Mesendoderm (in vitro differentiated cells): Measurements from ENCODE around the gene CDC42BPA.

Experiments
- DNase-seq: peaks from one replicate; pipeline ENCODE4 v3.0.0; 2013
- H2AK5ac ChIP-seq: 2 replicates; pipeline ENCODE4 v1.6.1; 2013; ENCODE audit warnings: low read length, inconsistent platforms
- H2BK120ac ChIP-seq: 2 replicates; pipeline ENCODE4 v1.6.1; 2013; ENCODE audit warnings: low read depth, mild to moderate bottlenecking, low read length, moderate library complexity, mixed read lengths
- H2BK15ac ChIP-seq: replicated peaks from 2 replicates; pipeline ENCODE4 v1.6.1; 2013; ENCODE audit warnings: low read depth, mild to moderate bottlenecking, moderate library complexity
- H2BK5ac ChIP-seq: 2 replicates; pipeline ENCODE4 v1.6.1; 2013; ENCODE audit warnings: low read length, inconsistent platforms
- H3K18ac ChIP-seq: 2 replicates; pipeline ENCODE4 v1.6.1; 2013; ENCODE audit warnings: mild to moderate bottlenecking, low read length, mixed read lengths
- H3K23ac ChIP-seq: one replicate; pipeline ENCODE4 v1.6.1; 2013; ENCODE audit warnings: low read length
- H3K27ac ChIP-seq: 2 replicates; pipeline ENCODE4 v1.5.1; 2013; ENCODE audit warnings: low read depth, mild to moderate bottlenecking, inconsistent platforms, low read length, moderate library complexity
- H3K27me3 ChIP-seq: 2 replicates; pipeline ENCODE4 v1.6.1; 2013; ENCODE audit warnings: low read length, control low read depth, mild to moderate bottlenecking, inconsistent platforms; ENCODE audit not compliant: insufficient read depth, poor library complexity
- H3K36me3 ChIP-seq: 2 replicates; pipeline ENCODE4 v1.6.1; 2013; ENCODE audit warnings: low read length, inconsistent platforms; ENCODE audit not compliant: control insufficient read depth, insufficient read depth
- H3K4ac ChIP-seq: one replicate; pipeline ENCODE4 v1.6.1; 2013; ENCODE audit warnings: low read depth, mild to moderate bottlenecking, low read length, moderate library complexity
- H3K4me1 ChIP-seq: 2 replicates; pipeline ENCODE4 v1.6.1; 2013; ENCODE audit warnings: low read depth, low read length, inconsistent platforms; ENCODE audit not compliant: control insufficient read depth
- H3K4me2 ChIP-seq: 2 replicates; pipeline ENCODE4 v1.6.1; 2013; ENCODE audit warnings: low read length
- H3K4me3 ChIP-seq: 2 replicates; pipeline ENCODE4 v1.5.1; 2013; ENCODE audit warnings: mild to moderate bottlenecking, low read length
- H3K56ac ChIP-seq: one replicate; pipeline ENCODE4 v1.6.1; 2013; ENCODE audit warnings: low read length
- H3K79me1 ChIP-seq: 2 replicates; pipeline ENCODE4 v1.6.1; 2013; ENCODE audit warnings: low read length, inconsistent platforms
- H3K79me2 ChIP-seq: 2 replicates; pipeline ENCODE4 v1.6.1; 2013; ENCODE audit warnings: mild to moderate bottlenecking, low read length; ENCODE audit not compliant: control insufficient read depth, insufficient read depth
- H3K9ac ChIP-seq: 2 replicates; pipeline ENCODE4 v1.6.1; 2013; ENCODE audit warnings: low read length, inconsistent platforms
- H4K5ac ChIP-seq: one replicate; pipeline ENCODE4 v1.6.1; 2013; ENCODE audit warnings: low read length
- H4K8ac ChIP-seq: one replicate; pipeline ENCODE4 v1.6.1; 2013; ENCODE audit warnings: low read depth, mild to moderate bottlenecking, control low read depth, low read length, moderate library complexity
- WGBS: extraction: QIAGEN DNeasy Blood & Tissue Kit; methylation state at CpG from one replicate; pipeline ENCODE4 v1.1.7; 2013; ENCODE audit warnings: low lambda C conversion rate, missing lambda C conversion rate; ENCODE audit not compliant: insufficient coverage; ENCODE audit errors: extremely low coverage; 5-methylcytosine and 5-hydroxymethylcytosine counted together

CDC42BPA gene

DNA sequence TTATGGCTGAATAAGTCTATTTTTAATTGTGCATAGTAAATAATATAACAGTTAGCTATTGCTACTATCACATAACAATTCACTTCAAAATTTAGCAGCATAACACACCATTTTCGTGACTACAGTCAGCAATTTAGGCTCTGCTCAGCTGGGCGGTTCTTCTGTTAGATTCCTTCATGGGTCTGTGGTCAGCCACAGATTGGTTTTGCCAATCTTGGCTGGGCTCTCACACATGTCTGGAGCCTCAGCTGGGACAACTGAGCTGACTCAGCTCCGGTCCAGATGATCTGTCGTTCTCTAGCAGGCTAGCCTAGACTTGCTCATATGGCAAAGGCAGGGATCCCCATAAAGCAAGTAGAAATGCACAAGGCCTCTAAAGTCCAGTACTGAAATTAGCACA, 15.1 kb upstream of the CDC42BPA start:
- no peak overlapping the region for H2BK120ac ChIP-seq
- no peak overlapping the region for H2AK5ac ChIP-seq
- H4K8ac ChIP-seq: no peak overlapping the region
- H3K56ac ChIP-seq: no peak overlapping the region
- H3K4me1 ChIP-seq: peaks cover 4% of the 10 kb centered on the region
- H2BK15ac ChIP-seq: no peak overlapping the region
- no peak overlapping the region for H3K4ac ChIP-seq
- no peak overlapping the region for H4K5ac ChIP-seq
- H2BK5ac ChIP-seq: no peak overlapping the region
- H3K27me3 ChIP-seq: no peaks in the 10 kb centered on the region
- no CpG with 5 or more reads among the region's 4 CpGs for WGBS
- H3K23ac ChIP-seq: no peak overlapping the region
- H3K9ac ChIP-seq: no peak overlapping the region
- no peaks in the 10 kb centered on the region for H3K79me1 ChIP-seq
- no peak overlapping the region for H3K18ac ChIP-seq
- H3K27ac ChIP-seq: no peak overlapping the region
- H3K79me2 ChIP-seq: no peaks in the 10 kb centered on the region
- H3K4me3 ChIP-seq: no peak overlapping the region
- no peak overlapping the region for H3K4me2 ChIP-seq
- H3K36me3 ChIP-seq: no peaks in the 10 kb centered on the region
- no peak for DNase-seq

DNA sequence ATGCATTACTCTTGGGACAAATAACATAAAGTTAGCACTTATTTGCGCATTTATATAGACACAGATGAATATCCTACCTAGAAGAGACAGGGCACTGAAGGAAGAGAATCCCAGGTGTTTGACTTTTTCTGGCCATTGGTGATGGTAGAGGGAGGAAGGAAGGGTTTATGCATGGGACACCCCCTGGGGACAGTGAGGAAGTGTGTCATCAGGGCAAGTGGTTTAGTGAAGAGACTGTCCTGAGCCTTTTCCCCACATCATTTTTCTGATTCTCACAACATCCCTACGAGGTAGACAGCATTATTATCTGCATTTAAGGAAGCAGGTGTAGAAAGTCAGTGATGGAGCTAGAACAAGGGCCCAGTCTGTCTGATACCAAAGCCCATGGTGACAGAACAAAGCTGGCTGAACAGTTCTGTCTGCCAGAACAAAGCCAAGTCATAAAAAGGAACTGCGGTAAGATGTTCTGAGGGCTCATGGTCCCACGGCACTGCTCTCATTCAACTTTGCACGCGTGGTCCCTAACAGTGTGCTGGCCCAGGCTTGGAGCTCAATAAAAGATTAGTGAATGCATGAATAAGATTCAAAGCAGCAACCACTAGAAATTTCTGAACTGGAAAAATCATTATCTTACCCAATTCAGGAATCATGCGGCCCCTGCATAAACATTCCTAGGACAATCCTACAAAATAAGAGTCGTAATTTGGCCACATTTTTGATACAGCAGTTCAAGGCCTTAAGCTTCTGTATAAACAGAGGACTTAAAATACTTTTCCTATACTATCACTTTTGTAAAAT, 12.2 kb upstream of the CDC42BPA start:
- Histone ChIP-seq H2BK120ac (no peak overlapping the region), H3K9ac (no peak overlapping the region), H2BK5ac (no peak overlapping the region), H4K8ac (no peak overlapping the region), H3K4ac (no peak overlapping the region), H3K56ac (no peak overlapping the region), H3K4me3 (no peak overlapping the region), H3K18ac (no peak overlapping the region), H3K4me1 (peaks cover 8% of the 10 kb centered on the region), H3K27ac (no peak overlapping the region), H3K36me3 (no peaks in the 10 kb centered on the region), H3K23ac (no peak overlapping the region), H4K5ac (no peak overlapping the region), H2BK15ac (no peak overlapping the region), H2AK5ac (no peak overlapping the region), H3K79me1 (no peaks in the 10 kb centered on the region), H3K79me2 (no peaks in the 10 kb centered on the region), H3K4me2 (no peak overlapping the region), H3K27me3 (no peaks in the 10 kb centered on the region)
- peak; percentile 30 for DNase-seq
- no CpG with 5 or more reads among the region's 8 CpGs for WGBS

DNA sequence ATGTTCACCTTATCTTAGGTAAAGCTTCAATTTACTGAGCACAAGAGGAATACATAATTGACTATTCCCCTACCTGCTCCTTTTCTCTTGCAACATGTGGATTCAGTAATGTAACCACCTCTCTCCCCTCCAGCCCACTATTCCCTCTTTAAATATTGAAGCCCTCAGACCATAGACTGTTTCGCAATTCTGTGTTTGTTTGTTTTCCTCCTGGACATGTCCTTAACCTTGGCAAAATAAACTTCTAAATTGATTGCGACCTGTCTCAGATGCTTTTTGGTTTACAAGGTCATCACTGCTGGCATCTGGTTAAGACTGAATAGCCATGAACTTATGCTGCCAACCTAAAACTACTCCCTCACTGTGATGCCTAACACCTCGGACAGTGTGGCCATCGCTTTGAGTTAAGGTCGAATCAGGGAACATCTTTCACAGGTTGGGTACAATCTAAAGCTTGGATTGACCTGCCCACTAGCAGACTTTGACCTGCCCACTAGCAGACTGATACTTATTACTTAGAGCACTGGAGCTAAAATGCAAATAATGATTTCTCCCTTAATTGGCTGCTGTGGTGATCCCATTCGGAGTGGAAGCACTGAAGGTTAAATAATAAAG, 10.2 kb upstream of the CDC42BPA start:
- H3K56ac ChIP-seq: no peak overlapping the region
- no peak overlapping the region for H3K9ac ChIP-seq
- H3K79me2 ChIP-seq: no peaks in the 10 kb centered on the region
- H3K79me1 ChIP-seq: no peaks in the 10 kb centered on the region
- DNase-seq: no peak
- no peak overlapping the region for H2BK15ac ChIP-seq
- no peak overlapping the region for H2AK5ac ChIP-seq
- peaks cover 8% of the 10 kb centered on the region for H3K4me1 ChIP-seq
- H2BK5ac ChIP-seq: peak overlapping the region; percentile 27
- H3K4me2 ChIP-seq: no peak overlapping the region
- no peaks in the 10 kb centered on the region for H3K27me3 ChIP-seq
- no peak overlapping the region for H4K8ac ChIP-seq
- no peak overlapping the region for H3K4ac ChIP-seq
- no peak overlapping the region for H2BK120ac ChIP-seq
- no peak overlapping the region for H3K23ac ChIP-seq
- H3K36me3 ChIP-seq: no peaks in the 10 kb centered on the region
- no peak overlapping the region for H3K18ac ChIP-seq
- H3K27ac ChIP-seq: no peak overlapping the region
- WGBS: no CpG with 5 or more reads among the region's 6 CpGs
- no peak overlapping the region for H4K5ac ChIP-seq
- H3K4me3 ChIP-seq: no peak overlapping the region

DNA sequence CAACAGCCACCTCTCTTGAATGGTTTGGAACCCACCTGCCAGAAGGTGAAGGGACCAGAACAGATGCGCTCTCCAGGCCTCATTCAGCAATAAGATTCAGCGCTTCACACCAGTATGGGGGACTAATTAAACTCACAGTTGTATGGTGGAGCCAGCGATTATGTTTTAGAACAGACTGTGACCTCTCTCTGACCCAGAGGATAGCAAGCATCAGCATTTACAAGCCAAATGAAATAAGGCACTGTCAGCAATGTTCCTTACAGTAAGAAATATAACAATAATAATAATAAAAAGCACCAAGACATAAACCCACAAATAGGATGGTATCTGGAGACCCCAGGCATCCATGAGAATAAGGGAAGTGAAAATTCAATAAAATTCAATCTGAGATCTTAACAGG, 6.9 kb upstream of the CDC42BPA start:
- H3K4me3 ChIP-seq: no peak overlapping the region
- no peak overlapping the region for H3K4me2 ChIP-seq
- WGBS: no CpG with 5 or more reads among the region's 3 CpGs
- H3K4me1 ChIP-seq: peaks cover 8% of the 10 kb centered on the region
- no peak overlapping the region for H3K9ac ChIP-seq
- no peak overlapping the region for H2BK5ac ChIP-seq
- no peaks in the 10 kb centered on the region for H3K79me1 ChIP-seq
- H3K79me2 ChIP-seq: no peaks in the 10 kb centered on the region
- H2AK5ac ChIP-seq: no peak overlapping the region
- no peaks in the 10 kb centered on the region for H3K36me3 ChIP-seq
- H2BK120ac ChIP-seq: no peak overlapping the region
- no peak overlapping the region for H3K23ac ChIP-seq
- no peak overlapping the region for H3K18ac ChIP-seq
- H3K56ac ChIP-seq: no peak overlapping the region
- H4K8ac ChIP-seq: no peak overlapping the region
- H4K5ac ChIP-seq: no peak overlapping the region
- H2BK15ac ChIP-seq: no peak overlapping the region
- H3K4ac ChIP-seq: no peak overlapping the region
- no peak overlapping the region for H3K27ac ChIP-seq
- no peak for DNase-seq
- no peaks in the 10 kb centered on the region for H3K27me3 ChIP-seq

DNA sequence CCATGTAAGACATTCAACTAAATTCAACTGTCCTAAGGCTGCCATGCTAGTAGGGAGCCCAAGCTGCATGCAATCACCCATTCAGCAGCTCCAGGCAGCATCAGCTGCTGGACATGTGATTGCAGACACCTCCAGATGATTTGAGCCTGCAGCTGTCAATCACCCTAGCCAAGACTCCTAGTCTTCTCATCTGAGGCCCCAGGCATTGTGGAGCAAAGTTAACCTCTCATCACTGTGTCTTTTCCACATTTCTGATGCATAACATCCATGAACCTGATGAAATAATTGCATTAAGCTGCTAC, 5.6 kb upstream of the CDC42BPA start:
- H3K9ac ChIP-seq: no peak overlapping the region
- H3K79me2 ChIP-seq: no peaks in the 10 kb centered on the region
- no peak overlapping the region for H2BK5ac ChIP-seq
- no peak overlapping the region for H3K27ac ChIP-seq
- no peak overlapping the region for H3K4ac ChIP-seq
- H4K8ac ChIP-seq: no peak overlapping the region
- DNase-seq: no peak
- no peaks in the 10 kb centered on the region for H3K79me1 ChIP-seq
- no peak overlapping the region for H3K4me3 ChIP-seq
- no peak overlapping the region for H2AK5ac ChIP-seq
- H3K56ac ChIP-seq: no peak overlapping the region
- no peaks in the 10 kb centered on the region for H3K27me3 ChIP-seq
- H4K5ac ChIP-seq: no peak overlapping the region
- no peak overlapping the region for H2BK120ac ChIP-seq
- H3K36me3 ChIP-seq: no peaks in the 10 kb centered on the region
- H3K4me2 ChIP-seq: no peak overlapping the region
- peaks cover 8% of the 10 kb centered on the region for H3K4me1 ChIP-seq
- H3K18ac ChIP-seq: no peak overlapping the region
- H2BK15ac ChIP-seq: no peak overlapping the region
- no peak overlapping the region for H3K23ac ChIP-seq
